HS-5 (cell line): Measurements from ENCODE around the gene ANKMY1.

ENCODE experiments used
- DNase-seq: peaks from one replicate; pipeline ENCODE4 v3.0.0-alpha.2; 2012; ENCODE audit warnings: low read depth

Gene ANKMY1

DNA sequence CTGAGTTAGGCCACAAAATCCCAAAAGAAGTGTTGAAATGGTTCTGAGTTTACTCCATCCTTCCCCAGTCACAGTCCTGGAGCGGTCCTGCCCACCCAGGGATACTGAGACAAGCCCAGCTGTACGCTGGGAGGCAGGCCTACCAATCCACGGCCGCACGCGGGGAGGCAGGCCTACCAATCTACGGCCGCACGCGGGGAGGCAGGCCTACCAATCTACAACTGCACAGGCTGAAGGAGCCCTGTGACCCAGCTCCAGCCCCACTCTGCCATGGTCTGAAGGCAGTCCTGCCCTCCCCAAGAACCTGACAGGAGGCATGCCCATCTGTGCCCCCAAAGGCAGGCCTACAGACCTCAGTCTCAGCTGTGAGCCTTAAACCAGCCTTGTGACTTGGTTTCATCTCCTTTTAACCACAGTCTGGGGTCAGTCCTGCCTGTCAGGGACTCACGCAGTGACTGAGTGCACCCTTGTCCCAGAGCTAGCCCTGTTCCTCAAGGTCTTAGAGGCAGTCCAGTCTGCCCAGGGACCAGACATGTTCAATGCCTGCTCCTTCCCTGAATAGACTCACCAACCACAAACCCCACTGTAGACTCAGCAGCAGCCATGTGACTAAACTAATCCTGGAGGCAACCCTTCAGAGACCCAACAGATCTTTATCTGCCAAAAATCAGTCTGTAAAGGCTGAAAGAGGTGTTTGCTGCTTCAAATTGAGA lies 85.6 kb downstream of the ANKMY1 start:
- no peak for DNase-seq

DNA sequence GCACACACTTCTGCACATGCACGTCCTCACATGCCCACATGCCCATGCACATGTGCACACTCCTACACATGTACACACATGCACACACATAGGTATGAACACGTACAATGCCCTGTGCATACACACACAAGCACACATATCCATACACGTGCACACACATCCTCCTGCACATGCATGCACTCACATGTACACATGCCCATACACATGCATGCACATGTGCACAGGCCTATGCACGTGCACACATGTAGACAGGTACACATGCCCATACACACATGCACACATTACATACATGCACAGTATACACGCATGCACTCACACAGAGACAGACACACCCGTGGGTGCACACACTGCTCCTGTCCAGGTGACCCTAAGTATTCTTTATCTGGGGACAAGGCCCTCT lies 88.0 kb downstream of the ANKMY1 start:
- no peak for DNase-seq

DNA sequence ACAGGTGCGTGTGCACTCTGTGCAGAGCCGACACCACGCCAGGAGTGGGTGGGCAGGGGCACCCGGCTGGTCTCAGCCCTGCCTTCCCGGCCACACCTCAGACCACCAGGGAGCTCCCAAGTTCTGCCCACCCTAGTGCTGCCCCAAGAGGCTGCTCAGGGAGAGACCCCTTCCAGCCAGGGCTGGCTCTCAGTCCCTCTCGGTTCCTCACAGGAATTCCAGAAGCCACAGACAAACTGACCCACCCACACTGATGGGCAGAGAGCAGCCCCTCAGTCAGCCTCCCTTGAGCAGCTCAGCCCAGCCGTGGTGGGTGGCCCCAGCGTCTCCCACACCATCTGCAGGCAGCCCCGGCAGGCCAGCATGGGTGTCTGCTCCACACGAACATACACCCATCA lies 88.5 kb downstream of the ANKMY1 start:
- DNase-seq: no peak

DNA sequence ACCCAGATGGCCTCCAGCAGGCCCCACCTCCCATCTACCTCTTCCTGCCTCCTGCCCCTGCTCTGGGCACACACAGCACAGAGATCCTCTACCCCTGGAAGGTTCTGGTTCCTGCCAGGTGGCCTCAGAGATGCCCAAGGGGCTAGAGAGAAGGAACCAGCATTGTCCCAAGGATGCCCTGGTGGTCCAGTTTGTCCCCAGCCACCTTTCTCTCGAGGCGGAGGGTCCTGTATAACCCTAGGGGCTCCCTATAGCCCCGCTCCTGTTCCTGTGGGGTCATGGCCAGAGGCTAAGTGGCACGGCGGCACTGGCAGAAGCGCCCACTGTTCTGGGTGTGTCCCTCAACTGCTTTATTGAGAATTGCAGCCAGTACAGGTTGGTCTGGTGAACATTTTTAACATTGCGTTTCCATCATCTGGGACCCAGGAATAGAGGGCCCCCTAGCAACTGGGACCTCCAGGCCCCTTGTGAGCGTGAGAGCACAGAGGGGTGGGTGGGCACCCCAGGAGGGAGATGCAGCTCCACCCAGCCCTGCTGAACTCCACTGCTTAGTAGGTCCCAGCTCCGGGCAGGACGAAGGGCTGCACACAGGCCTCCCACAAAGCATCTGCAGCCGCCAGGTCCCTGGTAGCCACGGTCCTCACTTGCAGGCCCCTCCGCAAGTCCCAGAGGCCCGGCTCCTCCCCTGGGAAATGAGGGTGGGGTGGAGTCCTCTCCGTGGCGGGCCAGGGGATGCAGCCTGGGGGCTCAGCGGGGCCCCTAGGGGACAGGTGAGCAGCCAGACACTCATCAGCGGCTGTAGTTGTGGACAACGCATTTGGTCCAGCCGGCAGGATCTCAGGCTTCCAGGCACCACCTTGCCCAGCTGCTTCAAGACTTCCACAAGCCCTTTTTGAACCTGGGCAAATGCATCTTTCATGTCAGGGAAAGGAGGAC lies 89.2 kb downstream of the ANKMY1 start:
- DNase-seq: no peak

DNA sequence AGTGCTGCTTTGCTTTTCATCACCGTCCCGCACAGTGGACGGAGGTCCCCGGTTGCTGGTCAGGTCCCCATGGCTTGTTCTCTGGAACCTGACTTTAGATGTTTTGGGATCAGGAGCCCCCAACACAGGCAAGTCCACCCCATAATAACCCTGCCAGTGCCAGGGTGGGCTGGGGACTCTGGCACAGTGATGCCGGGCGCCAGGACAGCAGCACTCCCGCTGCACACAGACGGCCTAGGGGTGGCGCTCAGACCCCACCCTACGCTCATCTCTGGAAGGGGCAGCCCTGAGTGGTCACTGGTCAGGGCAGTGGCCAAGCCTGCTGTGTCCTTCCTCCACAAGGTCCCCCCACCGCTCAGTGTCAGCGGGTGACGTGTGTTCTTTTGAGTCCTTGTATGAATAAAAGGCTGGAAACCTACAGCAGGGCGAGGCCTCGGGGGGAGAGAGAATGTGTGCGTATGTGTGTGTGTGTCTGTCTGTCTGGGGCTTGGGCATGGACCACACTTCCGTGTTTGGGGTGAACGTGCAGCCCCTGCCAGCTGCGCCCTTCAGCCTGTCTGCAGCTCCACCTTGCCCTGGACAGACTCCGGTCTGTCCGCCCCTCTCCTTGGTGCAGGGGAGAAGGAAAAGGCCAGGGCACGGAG lies 90.0 kb downstream of the ANKMY1 start:
- DNase-seq: no peak

DNA sequence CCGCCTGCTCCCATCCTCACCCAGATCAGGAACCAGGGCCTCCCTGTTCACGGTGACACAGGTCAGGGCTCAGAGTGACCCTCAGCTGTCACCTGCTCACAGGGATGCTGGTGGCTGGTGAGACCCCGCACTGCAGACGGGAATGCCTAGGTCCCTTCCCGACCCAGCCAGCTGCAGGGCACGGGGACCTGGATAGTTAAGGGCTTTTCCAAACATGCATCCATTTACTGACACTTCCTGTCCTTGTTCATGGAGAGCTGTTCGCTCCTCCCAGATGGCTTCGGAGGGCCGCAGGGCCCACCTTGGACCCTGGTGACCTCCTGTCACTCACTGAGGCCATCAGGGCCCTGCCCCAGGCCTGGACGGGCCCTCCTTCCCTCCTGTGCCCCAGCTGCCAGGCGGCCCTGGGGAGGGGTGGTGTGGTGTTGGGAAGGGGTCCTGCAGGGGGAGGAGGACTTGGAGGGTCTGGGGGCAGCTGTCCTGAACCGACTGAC lies 90.6 kb downstream of the ANKMY1 start:
- DNase-seq: no peak

DNA sequence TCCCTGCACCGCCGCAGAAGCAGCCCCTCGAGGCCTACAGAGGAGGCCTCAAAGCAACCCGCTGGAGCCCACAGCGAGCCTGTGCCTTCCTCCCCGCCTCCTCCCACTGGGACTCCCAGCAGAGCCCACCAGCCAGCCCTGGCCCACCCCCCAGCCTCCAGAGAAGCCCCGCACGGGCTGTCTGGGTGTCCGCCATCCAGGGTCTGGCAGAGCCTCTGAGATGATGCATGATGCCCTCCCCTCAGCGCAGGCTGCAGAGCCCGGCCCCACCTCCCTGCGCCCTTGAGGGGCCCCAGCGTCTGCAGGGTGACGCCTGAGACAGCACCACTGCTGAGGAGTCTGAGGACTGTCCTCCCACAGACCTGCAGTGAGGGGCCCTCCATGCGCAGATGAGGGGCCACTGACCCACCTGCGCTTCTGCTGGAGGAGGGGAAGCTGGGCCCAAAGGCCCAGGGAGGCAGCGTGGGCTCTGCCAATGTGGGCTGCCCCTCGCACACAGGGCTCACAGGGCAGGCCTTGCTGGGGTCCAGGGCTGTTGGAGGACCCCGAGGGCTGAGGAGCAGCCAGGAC lies 91.1 kb downstream of the ANKMY1 start:
- DNase-seq: no peak

DNA sequence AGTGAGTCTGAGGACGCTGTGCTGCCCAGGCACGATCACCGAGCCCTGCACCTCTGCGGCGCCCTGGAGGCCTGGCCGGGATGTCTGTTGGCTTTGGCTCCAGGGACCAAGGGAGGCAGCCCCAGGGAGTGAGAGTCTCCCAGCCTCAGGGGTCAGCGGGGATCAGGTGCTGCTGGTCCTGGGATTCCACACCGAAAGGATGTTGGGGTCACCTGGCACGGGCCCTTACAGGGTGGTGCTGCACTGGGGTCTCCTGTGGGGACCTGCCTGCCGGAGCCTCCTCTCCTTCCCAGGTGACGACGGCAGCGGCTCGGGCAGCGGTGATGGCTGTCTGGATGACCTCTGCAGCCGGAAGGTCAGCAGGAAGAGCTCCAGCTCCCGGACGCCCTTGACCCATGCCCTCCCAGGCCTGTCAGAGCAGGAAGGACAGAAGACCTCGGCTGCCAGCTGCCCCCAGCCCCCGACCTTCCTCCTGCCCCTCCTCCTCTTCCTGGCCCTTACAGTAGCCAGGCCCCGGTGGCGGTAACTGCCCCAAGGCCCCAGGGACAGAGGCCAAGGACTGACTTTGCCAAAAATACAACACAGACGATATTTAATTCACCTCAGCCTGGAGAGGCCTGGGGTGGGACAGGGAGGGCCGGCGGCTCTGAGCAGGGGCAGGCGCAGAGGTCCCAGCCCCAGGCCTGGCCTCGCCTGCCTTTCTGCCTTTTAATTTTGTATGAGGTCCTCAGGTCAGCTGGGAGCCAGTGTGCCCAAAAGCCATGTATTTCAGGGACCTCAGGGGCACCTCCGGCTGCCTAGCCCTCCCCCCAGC lies 91.8 kb downstream of the ANKMY1 start:
- DNase-seq: no peak

DNA sequence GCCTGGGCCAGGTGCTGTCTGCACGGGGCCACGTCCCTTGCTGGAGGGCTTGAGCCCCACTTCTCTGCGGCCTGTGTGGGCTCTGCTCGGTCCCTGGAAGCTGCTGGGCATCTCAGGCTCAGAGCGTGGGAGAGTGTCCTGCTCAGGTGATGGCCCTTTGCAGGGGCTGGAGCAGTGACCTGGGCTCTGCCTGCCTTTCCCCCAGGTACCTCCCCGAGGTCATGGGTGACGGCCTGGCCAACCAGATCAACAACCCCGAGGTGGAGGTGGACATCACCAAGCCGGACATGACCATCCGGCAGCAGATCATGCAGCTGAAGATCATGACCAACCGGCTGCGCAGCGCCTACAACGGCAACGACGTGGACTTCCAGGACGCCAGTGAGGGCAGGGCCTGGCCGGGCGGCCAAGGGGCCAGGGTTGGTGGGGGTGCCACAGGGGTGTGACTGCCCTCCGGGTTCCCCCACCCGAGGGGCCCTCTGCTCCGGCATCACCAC lies 92.5 kb downstream of the ANKMY1 start:
- DNase-seq: no peak

DNA sequence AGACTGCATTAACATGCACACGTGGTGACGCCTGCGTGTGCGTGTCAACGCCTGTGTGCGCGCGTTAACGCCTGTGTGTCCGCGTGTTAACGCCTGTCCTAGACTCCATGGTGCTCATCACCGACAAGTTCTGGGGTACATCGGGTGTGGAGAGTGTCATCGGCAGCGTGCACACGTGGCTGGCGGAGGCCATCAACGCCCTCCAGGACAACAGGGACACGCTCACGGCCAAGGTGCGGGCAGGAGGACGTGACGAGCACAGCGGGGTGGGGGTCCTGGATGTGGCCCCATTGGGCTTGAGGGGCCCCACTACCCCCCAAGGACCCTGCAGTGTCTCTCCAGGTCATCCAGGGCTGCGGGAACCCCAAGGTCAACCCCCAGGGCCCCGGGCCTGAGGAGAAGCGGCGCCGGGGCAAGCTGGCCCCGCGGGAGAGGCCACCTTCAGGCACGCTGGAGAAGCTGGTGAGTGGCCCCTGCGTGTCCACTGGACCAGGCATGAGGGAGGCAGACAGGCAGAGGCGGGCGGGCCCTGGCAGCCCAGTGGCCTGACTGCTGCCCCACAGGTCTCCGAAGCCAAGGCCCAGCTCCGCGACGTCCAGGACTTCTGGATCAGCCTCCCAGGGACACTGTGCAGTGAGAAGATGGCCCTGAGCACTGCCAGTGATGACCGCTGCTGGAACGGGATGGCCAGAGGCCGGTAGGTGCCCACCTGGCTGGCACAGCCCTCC lies 93.1 kb downstream of the ANKMY1 start:
- no peak for DNase-seq

DNA sequence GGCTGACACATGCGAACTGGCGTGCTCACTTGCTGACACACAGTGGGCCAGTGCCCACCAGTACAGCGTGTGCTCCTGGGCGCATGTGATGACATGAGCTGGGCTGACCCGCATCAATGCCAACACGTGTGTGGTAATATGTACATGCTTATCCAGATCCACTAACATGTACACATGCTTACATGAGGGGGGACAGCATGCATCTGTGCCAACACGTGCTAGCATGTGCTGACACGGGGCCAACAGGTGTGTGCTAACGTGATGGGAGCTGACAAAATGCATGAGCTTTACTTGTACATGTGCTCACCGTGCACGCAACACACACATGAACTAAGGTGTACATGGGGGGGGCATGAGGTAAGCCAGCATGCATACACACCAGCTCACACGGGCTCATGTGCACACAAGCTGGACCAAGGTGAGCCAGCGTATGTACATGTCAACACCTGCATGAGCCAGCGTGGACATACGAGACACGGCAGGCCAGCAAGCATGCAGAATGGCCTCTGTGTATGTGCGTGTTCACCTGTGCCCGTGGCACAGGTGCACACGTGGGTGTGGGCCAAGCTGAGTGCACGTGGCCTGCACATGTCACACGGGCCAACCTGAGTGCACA lies 93.8 kb downstream of the ANKMY1 start:
- no peak for DNase-seq

DNA sequence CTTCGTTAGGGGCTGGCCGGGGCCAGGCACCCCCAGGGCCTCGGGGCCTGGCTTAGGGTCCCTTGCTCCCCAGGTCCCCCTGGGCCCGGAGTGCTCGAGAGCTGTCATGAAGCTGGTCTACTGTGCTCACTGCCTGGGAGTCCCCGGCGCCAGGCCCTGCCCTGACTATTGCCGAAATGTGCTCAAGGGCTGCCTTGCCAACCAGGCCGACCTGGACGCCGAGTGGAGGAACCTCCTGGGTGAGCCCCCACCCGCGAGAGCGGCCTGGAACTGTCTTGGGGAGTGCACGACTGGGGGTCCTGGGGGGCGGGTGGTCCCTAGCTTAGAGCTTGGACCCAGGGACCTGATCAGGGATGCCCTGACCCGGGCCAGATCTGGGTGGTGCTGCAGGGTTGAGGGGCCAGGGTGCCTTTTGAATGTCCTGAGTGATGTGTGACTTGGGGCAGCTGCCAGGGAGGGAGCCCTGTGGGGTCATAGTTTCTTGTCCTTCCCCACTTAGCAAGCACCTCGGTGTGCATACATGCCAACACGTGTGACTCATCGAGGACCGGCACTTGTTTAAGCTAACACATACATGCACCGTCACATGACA lies 94.4 kb downstream of the ANKMY1 start:
- DNase-seq: no peak

DNA sequence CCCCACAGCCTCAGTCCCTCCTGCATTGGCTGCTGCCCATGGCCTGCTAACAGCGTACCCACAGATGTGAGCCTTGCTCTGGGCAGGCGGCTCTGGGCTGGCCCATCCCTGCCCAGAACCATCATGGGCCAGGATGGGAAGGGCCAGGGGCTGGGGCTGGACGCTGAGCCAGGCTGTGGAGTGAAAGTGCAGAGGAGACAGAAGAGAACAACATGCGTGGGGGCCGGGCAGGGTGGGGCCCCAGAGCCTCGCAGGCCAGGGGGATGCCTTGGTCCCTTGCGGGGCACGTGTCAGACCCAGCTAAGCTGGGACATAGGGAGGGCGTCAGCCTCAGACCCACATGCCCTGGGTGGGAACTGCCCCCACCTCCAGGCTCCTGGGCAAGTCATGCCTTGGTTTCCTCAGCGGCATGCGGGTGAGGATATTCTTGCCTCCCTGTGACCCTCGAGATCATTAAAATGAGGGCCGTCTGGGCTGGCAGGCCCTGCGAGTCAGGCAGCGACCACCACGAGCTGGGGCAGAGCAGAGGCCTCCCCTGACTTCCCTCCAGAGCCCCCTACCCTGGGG lies 95.0 kb downstream of the ANKMY1 start:
- no peak for DNase-seq

DNA sequence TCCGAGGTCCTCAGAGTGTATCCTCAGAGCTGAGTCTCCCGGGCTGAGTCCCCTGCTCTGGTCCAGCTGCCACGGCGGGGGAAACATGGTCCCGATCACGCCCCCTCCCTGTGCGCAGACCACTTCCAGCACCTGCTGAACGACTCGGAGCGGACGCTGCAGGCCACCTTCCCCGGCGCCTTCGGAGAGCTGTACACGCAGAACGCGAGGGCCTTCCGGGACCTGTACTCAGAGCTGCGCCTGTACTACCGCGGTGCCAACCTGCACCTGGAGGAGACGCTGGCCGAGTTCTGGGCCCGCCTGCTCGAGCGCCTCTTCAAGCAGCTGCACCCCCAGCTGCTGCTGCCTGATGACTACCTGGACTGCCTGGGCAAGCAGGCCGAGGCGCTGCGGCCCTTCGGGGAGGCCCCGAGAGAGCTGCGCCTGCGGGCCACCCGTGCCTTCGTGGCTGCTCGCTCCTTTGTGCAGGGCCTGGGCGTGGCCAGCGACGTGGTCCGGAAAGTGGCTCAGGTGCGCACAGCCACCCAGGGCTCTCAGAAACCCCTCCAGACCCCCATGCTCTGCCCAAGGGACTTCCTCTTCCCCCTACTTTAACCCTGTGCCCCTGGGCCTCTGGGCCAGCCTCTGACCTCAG lies 95.6 kb downstream of the ANKMY1 start:
- no peak for DNase-seq

DNA sequence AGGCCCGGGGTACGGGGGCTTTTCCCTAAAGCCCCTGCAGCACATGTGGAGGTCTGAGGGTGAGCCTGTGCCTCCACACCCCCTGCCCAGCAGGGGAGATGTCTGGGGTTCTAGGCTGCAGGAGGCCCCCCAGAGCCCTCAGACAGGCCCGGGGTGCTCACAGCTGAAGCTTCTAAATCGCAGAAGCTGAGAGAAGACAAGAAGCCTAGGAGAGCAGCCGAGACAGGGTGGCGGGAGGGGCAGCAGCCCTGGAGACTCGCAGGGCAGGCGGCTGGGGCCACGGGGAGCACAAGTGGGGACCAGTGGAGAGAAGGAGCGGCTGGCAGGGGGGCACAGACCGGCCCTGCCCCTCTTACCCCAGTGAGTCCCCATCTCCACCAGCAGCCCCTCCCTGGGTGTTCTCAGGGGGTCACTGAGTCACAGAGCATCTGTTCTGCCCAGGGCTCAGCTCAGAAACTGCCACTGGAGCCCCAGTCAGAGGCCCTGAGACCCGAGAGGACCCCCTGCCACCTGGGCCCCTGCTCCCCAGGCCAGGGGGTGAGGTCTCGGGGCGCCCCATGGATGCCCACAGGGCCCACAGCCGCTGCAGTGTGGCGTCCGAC lies 96.2 kb downstream of the ANKMY1 start:
- DNase-seq: no peak

DNA sequence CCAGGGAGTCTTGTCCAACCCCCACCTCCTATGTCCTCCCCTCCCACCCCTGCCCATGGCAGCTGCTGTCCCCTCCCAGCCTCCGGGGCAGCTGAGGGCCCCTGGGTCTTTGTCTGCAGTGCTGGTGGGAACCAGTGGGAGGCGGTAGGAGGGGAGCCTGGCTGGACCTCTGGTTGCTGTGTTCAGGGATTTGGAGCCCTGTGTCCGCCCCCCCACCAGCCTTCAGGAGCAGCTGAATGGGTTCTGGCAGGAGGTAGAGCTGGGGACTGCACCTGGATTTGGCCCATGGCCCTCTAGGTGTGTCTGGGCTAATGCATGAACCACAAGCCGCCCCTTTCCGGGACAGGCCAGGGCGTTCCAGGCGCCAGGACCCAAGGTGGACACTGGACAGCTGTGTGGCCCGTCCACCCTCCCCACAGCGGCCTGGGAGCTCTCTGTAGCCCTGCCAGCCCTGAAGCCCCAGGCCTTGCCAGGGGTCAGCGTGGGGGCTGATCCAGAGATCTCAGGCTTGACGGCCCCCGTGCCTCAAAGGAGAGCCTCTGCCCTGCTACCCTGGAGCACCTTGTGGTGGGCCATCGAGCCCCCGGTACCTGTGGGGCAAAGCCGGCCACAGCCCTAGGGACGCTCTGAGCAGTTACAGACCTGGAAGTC lies 96.9 kb downstream of the ANKMY1 start:
- DNase-seq: no peak

DNA sequence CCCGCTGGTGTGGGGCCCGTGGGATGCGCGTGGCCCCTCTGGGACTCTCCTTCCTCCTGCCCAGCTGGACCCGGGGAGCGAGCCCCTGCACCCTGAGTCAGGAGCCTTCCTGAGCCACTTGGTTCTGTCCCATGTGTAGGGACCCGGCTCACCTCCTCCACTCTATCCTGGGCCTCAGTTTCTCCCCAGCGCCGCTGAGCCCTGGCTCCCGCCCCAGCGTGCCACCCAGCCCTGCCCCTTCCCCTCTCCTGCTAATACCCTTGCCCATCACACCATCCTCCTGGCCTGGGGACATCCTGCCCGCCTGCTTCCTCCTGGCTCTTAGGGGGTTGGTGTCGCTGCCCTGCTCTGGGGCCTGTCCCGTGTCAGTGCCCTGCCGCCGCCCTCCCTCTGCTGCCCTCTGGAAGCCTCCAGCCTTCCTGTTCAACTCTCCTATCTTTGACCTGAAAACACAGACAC lies 97.5 kb downstream of the ANKMY1 start:
- DNase-seq: no peak
